Measurements from ENCODE around the gene EXT2. TPM values are rescaled to one million over a fixed set of nuclear protein-coding genes. Genes with fewer than 3 reads are reported as not detected.

Gene EXT2
- total RNA-seq, 1 donor from 2014 or later, result 128 TPM

DNA sequence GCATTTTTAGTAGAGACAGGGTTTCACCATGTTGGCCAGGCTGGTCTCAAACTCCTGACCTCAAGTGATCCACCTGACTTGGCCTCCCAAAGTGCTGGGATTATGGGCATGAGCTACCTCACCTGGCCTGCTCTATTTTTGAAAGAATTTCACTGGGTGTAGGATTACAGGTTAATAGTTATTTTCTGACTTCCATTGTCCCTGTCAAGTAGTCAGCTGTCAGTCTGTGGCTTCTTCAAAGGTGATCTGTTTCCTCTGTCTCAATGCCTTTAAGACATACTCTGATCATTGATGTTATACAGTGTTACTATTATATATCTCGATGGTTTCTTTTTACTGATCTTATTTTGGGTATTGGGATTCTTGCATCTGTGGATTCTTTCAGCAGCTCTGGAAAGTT, 10.1 kb upstream of the EXT2 start:
- DNase-seq (ENCODE audit: low read depth in 2 of 2), result no peak

DNA sequence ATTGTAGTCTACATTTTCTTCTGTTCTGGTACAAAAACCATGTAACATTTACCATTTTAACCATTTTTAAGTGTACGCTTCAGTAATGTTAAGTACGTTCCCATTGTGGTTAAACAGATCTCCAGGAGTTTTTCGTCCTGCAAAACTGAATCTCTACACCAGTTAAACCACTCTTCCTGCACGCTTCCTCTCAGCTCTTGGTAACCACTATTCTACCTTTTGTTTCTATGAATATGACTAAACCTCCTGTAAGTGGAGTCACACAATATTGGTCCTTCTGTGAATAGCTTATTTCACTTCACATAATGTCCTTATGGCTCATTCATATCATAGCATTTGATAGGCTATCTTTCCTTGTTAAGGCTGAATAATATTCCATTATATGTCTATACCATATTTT, 7.1 kb upstream of the EXT2 start:
- DNase-seq (ENCODE audit: low read depth in 2 of 2), result no peak

DNA sequence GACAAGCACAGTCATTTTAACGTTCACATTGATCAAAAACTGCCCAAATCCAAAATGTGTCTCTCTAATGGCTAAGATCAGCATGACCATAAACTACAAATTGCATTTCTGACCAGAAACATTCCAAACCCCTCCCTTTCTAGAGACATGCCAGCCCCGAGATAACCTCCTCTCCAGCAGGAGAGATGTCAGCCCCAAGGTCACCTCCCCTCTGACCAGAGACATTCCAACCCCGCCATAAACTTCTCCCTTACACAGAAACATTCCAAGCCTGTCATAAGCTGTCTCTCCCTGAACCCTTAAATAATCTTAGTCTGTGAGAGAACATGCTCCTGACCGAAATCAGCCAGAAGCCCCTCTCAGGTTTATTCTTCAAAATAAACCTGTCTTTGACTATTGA, 6.6 kb upstream of the EXT2 start:
- DNase-seq (ENCODE audit: low read depth in 2 of 2), result no peak

DNA sequence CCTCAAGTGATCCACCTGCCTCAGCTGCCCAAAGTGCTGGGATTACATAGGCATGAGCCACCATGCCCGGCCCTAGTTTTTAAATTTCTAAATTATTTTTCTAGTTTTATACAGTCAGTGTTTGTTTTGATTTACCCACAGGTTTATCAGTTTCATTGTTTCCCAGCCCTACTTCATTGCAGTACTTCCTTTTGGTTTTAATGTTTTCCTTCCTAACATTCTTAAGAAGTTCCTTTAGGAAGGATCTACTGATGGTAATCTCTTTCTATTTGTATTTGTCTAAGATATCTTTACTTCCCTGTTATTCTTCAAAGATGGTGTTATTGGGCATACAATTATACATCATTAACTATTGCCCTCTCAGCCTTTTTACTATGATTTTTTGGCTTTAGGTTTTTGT, 4.9 kb upstream of the EXT2 start:
- peak in 1 of 2 donors; percentile 53 for DNase-seq (ENCODE audit: low read depth in 2 of 2)

DNA sequence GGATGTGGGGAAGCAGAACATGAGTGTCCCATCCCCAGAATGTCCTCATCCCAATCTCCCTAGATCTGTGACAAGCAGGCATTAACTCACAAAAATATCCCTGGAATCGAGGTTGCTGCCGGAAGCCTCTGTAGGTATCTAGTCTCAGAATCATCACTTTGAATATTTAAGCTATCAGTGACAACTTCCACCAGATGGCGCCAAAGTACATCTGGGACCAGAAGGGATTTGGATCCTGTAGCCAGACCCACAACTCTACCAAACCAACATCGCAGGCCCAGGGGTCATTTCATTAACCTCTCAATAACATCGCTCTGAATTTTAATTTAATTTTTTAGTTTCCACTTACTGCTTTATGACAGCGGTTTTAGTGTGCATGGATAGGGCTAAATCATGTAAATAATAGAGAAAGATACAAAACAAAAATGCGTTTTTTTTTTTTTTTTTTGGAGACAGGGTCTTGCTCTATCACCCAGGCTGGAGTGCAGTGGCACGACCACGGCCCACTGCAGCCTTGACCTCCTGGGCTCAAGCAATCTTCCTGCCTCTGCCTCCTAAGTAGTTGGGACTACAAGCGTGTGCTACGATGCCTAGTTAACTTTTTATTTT, 1.1 kb upstream of the EXT2 start:
- DNase-seq (ENCODE audit: low read depth in 2 of 2), result peak; percentile 74 to 82

GRCh38 chr11:44096360-44097185, 1.1 kb downstream of the EXT2 start:
- peak; percentile 49 to 53 for DNase-seq (ENCODE audit: low read depth in 2 of 2)

DNA sequence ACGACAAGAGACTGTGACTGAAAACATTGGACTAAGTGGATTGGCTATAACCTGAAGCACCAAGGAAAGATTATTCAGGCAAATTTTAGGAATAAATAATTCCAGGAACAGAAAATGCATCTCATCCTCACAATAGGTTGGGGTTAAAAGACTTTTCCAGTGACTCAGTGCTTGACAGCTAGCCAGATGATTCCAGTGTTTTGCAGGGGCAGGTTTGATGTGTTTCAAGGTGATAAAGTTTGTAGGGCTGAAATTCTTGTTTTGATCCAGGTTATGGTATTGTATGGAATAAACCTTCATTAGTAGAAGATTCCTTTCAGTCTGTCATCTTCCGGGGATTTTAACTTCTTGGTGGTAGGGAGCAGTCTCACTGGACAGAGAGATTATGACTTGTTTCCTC, 2.3 kb downstream of the EXT2 start:
- DNase-seq (ENCODE audit: low read depth in 2 of 2), result peak; percentile 15 to 19

- DNase-seq (ENCODE audit: low read depth in 2 of 2), result no peak
These were observed 5.6 kb downstream of the EXT2 start for GRCh38 chr11:44101098-44101497.

DNA sequence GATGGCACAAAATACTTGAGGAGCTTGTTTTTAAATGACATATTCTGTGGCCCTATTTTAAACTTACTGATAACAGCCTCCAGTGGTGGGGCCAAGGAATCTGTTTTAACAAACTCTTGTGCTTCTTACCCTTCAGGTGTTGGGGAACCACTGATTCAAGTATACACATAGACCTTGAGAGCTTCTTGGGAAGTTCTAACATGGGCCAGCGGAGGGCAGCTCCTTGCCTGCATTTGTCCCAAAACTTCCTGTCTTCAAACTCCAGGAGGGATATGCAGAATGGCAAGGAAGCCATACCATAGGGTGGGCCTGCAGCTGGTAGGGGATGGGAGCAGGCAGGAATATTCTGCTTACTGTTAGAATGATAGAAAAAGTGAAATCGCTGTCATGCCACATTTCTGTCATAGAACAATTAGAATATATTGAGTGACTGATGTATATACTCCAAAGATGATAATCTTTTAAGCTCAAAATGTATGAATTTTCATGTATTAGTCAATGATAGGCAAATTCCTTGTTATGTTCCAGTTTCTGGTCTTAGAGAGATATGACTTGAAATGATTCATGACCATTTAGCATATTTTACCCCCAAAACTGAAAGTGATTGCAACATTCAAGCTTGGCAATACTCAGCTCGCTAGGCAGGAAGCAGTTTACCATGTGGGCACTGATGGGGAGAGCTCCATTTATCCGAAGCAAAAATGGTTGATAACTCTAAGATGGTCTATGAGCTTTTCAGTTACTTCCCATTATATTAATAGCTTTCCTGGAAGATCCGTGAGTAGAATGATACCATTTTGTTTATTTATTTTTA, 9.2 kb downstream of the EXT2 start:
- DNase-seq (ENCODE audit: low read depth in 2 of 2), result no peak

- DNase-seq (ENCODE audit: low read depth in 2 of 2), result no peak
These were observed 12.8 kb downstream of the EXT2 start for GRCh38 chr11:44108260-44108659.

- peak; percentile 56 to 70 for DNase-seq (ENCODE audit: low read depth in 2 of 2)
These were observed 14.8 kb downstream of the EXT2 start for GRCh38 chr11:44110231-44110679.

GRCh38 chr11:44112091-44112821, 16.8 kb downstream of the EXT2 start:
- DNase-seq (ENCODE audit: low read depth in 2 of 2), result peak in 1 of 2 donors; percentile 18

GRCh38 chr11:44113018-44113417, 17.5 kb downstream of the EXT2 start:
- no peak for DNase-seq (ENCODE audit: low read depth in 2 of 2)

GRCh38 chr11:44113572-44113971, 18.1 kb downstream of the EXT2 start:
- no peak for DNase-seq (ENCODE audit: low read depth in 2 of 2)

DNA sequence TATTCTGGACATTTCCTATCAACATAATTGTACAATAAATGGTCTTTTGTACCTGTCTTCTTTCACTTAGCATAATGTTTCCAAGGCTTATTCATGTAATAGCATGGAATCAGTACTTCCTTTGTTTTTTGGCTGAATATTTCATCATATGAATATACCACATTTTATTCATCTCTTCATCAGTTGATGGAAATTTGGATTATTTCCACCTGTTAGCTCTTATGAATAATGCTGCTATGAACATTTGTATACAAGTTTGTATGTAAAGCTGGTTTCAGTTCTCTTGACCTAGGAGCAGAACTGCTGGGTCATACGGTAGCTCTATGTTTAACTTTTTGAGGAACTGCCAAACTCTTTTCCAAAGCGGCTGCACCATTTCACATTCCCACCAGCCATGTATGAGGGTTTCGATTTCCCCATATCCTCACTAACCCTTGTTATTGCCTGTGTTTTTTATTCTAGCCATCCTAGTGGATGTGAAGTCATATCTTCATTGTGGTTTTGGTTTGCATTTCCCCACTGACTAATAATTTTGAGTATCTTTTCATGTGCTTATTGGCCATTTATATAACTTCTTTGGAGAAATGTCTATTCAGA, 20.9 kb downstream of the EXT2 start:
- no peak for DNase-seq (ENCODE audit: low read depth in 2 of 2)

DNA sequence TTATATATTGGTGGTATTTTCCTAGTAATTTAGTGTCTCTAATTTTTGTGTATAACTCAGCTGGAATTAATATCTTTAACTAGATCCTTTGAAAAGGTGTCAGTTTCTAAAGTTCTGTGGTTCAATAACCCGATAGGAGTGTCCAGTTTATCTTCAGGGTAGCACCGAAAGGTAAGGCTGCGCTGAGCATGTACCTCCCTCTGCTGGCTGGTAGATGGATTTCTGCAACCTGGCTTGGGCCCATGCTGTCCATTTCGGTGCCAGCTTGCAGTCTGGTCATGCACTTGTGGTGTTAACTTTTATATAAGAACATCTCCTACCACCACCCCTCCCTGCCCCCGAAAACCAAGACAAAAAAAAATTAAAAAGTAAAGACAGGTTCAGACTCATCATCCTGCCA, 24.7 kb downstream of the EXT2 start:
- DNase-seq (ENCODE audit: low read depth in 2 of 2), result peak; percentile 11 to 25

DNA sequence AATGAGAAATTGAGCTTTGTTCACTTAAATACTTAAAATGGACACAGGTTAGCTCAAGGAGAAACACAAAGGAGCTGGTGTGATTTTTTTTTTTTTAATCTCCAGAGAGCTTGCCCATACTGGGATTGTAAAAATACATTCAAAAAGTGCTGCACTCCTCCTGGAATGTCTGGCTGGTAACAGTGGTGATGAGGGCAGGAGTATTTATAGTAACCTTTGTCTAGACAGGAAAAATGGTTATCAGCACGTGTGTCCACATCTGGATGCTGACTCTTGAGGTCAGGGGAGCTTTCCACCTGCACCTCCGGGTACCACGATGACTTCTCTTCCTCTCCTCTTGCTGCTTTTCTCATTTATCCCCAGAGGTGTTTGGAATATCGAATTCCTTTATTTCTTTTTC, 30.1 kb downstream of the EXT2 start:
- peak; percentile 36 to 56 for DNase-seq (ENCODE audit: low read depth in 2 of 2)

DNA sequence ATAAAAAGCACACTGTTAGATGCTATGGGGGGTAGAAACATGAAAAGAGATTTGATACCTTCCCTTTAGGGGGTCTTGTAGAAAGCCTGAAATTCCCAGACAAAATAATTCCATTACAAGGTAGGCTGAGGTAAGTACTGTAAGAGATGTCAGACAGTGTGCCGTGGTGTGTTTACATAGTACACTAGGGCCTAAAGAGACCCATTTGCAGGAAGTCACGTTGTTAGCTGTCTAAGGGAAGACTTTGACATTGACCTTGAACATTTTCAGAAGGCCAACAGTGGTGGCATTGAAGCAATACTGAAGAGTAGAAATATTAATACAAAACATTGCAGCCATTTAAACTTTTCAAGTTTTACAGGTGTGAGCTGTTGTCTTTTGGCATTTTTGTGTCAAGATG, 30.8 kb downstream of the EXT2 start:
- DNase-seq (ENCODE audit: low read depth in 2 of 2), result no peak

GRCh38 chr11:44127130-44127529, 31.7 kb downstream of the EXT2 start:
- no peak for DNase-seq (ENCODE audit: low read depth in 2 of 2)

DNA sequence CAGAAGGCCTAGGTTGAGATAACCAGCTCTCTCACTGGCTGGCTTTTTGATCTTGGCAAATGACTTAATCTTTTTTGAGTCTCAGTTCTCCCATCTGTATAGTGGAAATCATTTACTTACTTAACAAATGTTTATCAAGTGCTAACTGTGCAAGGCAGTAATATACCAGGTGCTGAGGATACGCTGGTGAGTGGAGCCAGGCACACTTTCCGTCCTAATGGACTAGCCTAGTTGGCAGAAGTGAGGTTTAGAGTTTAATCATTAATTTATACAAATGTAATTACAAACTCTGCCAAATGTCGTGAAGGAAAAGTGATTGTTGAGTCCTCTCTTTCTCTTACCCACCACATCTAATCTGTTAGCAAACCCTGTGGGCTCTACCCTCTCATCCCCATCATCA, 33.3 kb downstream of the EXT2 start:
- no peak for DNase-seq (ENCODE audit: low read depth in 2 of 2)

GRCh38 chr11:44130751-44131150, 35.3 kb downstream of the EXT2 start:
- no peak for DNase-seq (ENCODE audit: low read depth in 2 of 2)
